ENCODE data around the gene AKR1C8.

DNA sequence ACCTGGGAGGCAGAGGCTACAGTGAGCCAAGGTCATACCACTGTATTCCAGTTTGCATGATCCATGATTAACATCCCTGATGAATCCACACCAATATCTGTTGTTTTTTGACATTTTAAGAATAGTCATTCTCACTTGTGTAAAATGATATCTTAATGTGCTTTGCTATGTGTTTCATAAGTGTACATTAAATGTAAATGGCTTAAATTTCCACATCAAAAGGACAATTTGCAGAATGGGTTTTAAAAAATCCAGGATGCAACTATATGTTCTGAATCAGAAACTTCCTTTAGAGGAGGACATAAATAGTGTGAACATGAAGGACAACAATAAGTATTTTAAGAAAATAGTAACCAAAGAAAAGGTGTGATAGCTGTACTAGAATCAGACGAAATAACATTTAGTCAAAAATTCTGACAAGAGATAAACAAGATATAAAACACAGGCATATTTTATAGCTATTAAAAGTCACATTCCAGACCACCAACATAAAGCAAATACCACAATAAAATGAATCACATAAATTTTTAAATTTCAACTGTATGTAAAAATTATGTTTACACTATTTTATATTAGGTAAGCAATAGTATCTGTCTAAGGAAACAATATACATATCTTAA lies 48.4 kb downstream of the AKR1C8 start:
- no peak for TF ChIP-seq POLR2A (IDR thresholded peaks at IDR 0.05)
- TF ChIP-seq, protein P1, sequence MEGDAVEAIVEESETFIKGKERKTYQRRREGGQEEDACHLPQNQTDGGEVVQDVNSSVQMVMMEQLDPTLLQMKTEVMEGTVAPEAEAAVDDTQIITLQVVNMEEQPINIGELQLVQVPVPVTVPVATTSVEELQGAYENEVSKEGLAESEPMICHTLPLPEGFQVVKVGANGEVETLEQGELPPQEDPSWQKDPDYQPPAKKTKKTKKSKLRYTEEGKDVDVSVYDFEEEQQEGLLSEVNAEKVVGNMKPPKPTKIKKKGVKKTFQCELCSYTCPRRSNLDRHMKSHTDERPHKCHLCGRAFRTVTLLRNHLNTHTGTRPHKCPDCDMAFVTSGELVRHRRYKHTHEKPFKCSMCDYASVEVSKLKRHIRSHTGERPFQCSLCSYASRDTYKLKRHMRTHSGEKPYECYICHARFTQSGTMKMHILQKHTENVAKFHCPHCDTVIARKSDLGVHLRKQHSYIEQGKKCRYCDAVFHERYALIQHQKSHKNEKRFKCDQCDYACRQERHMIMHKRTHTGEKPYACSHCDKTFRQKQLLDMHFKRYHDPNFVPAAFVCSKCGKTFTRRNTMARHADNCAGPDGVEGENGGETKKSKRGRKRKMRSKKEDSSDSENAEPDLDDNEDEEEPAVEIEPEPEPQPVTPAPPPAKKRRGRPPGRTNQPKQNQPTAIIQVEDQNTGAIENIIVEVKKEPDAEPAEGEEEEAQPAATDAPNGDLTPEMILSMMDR (IDR thresholded peaks at IDR 0.05), result no peak
